Endothelial cell of umbilical vein (primary cell): ENCODE results near the gene GPRASP2. TPM values are rescaled to one million over a fixed set of nuclear protein-coding genes. Genes with fewer than 3 reads are reported as not detected.

ENCODE experiments used
- polyA plus RNA-seq, 4 experiments: library from polyadenylated mRNA; depleted of rRNA in 3 of 4; stranded (reverse) in 3 of 4; unstranded in 1 of 4; fragments of >200 nt; gene quantifications; 2 replicates each; pipeline versions ENCODE4 v1.2.1 to v1.2.3, GENCODE V29; 2011 to 2012; ENCODE audit warnings: missing spikeins in 1 of 4
- small RNA-seq: library from RNA; depleted of rRNA; stranded (forward); fragments of <200 nt; gene quantifications from one replicate; pipeline ENCODE3, GENCODE V24; 2012; ENCODE audit warnings: low replicate concordance, low read depth; ENCODE audit not compliant: insufficient read depth, insufficient read length
- total RNA-seq: library from RNA; stranded (reverse); gene quantifications from 2 replicates; pipeline ENCODE4 v1.2.3, GENCODE V29; 2021

The GPRASP2 gene
- total and polyA plus RNA-seq, 2 donors (not counting 3 experiments of a cell fraction or from before 2014, with no cell fraction given) = 4.9 to 6.5 TPM

Small RNA genes lying within 50 kb of the gene (small RNA-seq; reads per million reads assigned to genes)
- gene RNU6-589P = not detected

Other genes with a start within 250 kb of the GPRASP2 start
- gene TCP11X2, start 240.6 kb upstream of the GPRASP2 start, total RNA-seq = not detected in 2 replicates
- gene TCP11X2, start 240.6 kb upstream of the GPRASP2 start, polyA plus RNA-seq = not detected in 2 replicates
- 6.0 and 6.7 TPM in 2 replicates for gene TMSB15A, start 195.7 kb upstream of the GPRASP2 start, total RNA-seq
- gene TMSB15A, start 195.7 kb upstream of the GPRASP2 start, polyA plus RNA-seq = 10.6 and 17.2 TPM in 2 replicates
- gene ARMCX5, start 112.9 kb upstream of the GPRASP2 start, total RNA-seq = 8.8 and 10.3 TPM in 2 replicates
- 6.1 and 8.0 TPM in 2 replicates for gene ARMCX5, start 112.9 kb upstream of the GPRASP2 start, polyA plus RNA-seq
- gene GPRASP1, start 61.0 kb upstream of the GPRASP2 start, total RNA-seq = 2.1 and 2.4 TPM in 2 replicates
- gene GPRASP1, start 61.0 kb upstream of the GPRASP2 start, polyA plus RNA-seq = 0.32 and 0.33 TPM in 2 replicates
- 5.1 and 7.2 TPM in 2 replicates for gene GPRASP3, start 8.3 kb downstream of the GPRASP2 start, total RNA-seq
- gene GPRASP3, start 8.3 kb downstream of the GPRASP2 start, polyA plus RNA-seq = 1.9 and 4.0 TPM in 2 replicates
- 1.4 and 1.9 TPM in 2 replicates for gene RAB40AL, start 224.8 kb downstream of the GPRASP2 start, total RNA-seq
- gene RAB40AL, start 224.8 kb downstream of the GPRASP2 start, polyA plus RNA-seq = 0.68 and 1.1 TPM in 2 replicates